AG10803 (cell line): ENCODE measurements around the gene IFI27.
"Not testable (repeated sequence)": the region's sequence is repeated elsewhere in the genome, so short reads cannot be mapped to it uniquely, and the experiment has no call there.

Source experiments
- DNase-seq: peaks from one replicate; pipeline ENCODE4 v3.0.0; 2010; ENCODE audit warnings: low read depth
- H3K4me3 ChIP-seq: 2 replicates; pipeline ENCODE4 v1.5.1; 2011; ENCODE audit warnings: mild to moderate bottlenecking, low read length, control low read depth
- CTCF ChIP-seq: conservative IDR thresholded peaks from 2 replicates; pipeline ENCODE4 v1.5.1; 2011; ENCODE audit warnings: mild to moderate bottlenecking, low read length, control low read depth, inconsistent platforms

The IFI27 gene

DNA sequence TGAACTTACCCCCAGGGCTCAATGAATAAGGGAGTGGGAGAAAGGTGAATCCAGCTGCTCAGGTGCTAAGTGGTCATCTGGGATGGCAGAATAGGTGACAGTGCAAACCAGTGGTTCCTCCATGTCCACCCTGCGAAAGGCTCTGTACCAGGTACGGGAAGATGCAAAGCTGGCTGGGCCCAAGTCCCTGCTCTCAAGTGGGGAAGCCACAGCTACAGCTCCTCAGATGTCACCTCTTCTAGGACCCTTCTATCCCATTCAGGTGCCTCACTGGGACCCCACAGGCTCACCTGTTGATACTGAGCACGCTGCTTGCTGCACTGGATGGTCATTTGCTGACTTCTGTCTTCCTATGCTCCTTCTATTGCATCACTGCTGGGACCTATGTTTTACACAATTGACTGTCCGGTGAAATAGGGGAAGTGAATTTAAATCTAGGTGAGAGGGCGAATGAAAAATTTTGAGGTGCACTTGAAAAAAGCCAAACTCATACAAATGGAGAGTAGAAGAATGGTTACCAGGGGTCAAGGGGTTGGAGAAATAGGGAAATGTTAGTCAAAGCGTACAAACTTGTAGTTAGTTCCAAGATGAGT is 43.3 kb downstream of the IFI27 start:
- H3K4me3 ChIP-seq: no peak overlapping the region
- TF ChIP-seq CTCF: no peak
- DNase-seq: no peak

DNA sequence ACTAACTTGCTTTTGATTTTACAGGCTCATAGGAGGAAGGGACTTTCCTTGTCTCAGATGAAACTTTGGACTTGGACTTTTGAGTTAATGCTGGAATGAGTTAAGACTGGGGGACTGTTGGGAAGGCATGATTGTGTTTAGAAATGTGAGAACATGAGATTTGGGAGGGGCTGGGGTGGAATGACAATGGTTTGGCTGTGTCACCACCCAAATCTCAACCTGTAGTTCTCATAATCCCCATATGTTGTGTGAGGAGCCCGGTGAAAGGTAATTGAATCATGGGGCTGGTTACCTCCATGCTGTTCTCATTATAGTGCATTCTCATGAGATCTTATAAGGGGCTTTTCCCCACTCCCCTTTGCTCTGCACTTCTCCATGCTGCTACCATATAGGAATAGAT is 45.6 kb downstream of the IFI27 start:
- not testable (repeated sequence) for DNase-seq, H3K4me3 ChIP-seq

GRCh38 chr14:94157197-94157596 is 46.7 kb downstream of the IFI27 start:
- no peak for DNase-seq
- TF ChIP-seq CTCF: no peak
- no peak overlapping the region for H3K4me3 ChIP-seq

- no peak for DNase-seq
- no peak overlapping the region for H3K4me3 ChIP-seq
- TF ChIP-seq CTCF: no peak
Measured at GRCh38 chr14:94158239-94158883, 47.8 kb downstream of the IFI27 start.

- H3K4me3 ChIP-seq: no peak overlapping the region
- no peak for DNase-seq
- TF ChIP-seq CTCF: no peak
Measured at GRCh38 chr14:94161058-94161457, 50.5 kb downstream of the IFI27 start.

GRCh38 chr14:94161981-94162380 is 51.4 kb downstream of the IFI27 start:
- no peak overlapping the region for H3K4me3 ChIP-seq
- no peak for TF ChIP-seq CTCF
- no peak for DNase-seq

DNA sequence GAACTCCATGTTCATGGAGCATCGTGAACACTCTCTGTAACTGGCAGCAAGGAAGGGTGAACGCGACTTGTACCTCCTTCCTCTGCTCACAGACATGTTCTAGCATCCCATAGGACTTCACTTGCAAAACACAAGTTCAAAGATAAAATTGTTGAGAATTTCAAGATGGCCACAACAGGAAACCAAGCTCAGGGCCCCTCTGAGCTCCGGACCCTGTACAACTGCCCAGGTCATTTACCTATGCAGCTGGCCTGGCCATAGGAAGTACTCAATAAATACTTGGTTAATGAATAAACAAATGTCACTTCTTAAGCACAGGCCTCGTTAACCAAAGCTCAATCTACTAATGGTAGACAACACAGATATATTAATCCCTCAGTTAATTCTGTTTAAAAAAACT is 51.9 kb downstream of the IFI27 start:
- TF ChIP-seq CTCF: no peak
- H3K4me3 ChIP-seq: no peak overlapping the region
- no peak for DNase-seq
